ENCODE measurements around the gene TRAF2. TPM values are rescaled to one million over a fixed set of nuclear protein-coding genes. Genes with fewer than 3 reads are reported as not detected.

The TRAF2 gene
- polyA plus RNA-seq, 4 donors = 6.4 to 16.3 (median 13.3) TPM

DNA sequence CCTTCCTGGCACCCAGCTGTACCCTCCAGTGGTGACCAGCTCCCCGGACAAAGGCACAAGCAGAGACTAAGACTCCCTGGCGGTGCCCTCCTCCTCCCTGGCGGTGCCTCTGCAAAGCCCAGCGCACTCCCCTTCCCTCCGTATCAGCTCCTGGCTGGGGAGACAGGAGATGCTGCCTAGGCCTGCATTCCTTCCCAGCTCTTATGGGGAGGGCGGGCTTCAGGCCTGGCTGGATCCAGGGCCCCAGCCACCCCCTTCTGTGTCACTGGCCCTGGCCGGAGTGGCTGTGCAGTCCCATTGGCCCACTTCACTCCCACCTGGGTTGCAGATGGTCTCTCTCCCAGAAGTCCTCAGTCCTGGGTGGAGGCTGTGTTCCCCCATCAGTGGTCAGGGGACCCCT lies 72.2 kb downstream of the TRAF2 start:
- no peak for DNase-seq (ENCODE audit: low read depth in 4 of 4, low spot score in 3 of 4)

DNA sequence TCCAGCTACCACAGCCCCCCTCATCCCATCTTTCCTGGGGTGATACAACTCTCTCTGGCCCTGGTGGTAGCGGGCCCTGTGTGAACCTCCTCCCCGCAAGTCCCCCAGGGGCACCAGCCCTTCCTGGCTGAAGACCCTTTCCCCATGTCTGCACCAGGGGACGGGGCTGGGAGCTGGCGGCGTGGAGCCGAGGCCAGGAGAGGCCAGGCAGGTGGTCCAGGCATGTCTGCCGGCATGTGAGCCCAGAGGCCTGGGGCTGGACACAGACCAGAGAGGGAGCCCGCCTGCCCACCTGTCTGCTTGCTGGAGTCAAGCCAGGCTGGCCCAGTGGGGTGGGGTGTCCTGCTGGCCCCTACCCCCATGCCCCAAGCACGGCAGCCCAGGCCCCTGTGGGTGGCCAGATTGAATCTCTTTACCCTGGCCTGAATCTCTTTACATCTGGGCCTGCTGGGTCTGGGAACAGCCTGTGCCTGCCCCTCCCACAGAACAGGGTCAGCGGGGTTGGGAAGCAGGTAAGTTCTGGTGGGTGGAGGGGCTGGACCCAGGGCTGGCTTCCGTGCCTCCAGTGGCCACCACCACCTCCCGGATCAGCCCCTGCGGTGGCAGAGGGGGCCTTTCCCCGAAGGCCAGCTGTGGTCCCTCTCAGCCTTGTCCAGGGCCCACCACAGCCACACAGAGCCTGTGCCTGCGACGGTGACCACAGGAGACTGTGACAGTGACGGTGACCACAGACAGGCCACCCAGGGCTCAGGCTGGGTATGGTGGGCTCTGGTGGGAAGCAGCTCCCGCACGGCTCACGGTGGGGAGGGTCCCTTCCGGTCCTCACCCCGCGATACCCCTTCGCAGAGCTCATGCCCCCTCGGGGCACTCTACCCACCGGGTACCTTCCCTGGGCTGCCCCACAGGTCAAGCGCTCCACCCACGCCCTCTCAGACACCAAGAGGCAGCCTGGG lies 72.9 kb downstream of the TRAF2 start:
- DNase-seq (ENCODE audit: low read depth in 4 of 4, low spot score in 3 of 4) = no peak

DNA sequence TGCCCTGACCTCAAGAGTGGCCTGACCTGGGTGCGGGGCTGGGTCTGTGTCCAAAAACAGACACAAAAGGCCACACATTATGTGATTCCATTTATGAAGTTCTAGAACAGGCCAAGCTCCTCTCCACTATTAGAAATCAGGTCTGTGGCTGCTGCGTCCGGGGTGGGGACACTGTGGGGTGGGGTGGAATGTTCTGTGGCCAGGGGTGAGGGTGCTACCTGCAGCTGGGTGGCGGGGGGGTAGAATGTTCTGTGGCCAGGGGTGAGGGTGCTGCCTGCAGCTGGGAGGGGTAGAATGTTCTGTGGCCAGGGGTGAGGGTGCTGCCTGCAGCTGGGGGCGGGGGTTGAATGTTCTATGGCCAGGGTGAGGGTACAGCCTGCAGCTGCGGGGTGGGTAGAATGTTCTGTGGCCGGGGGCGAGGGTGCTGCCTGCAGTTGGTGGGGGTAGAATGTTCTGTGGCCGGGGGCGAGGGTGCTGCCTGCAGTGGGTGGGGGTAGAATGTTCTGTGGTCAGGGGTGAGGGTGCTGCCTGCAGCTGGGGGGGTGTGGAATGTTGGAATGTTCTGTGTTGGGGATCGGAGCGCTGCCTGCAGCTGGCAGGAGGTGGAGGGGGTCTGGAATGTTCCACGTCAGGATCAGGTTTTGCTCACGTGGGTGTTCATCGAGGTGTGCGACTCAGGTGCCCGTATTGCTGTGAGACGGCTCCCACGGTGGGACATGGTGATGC lies 74.1 kb downstream of the TRAF2 start:
- DNase-seq (ENCODE audit: low read depth in 4 of 4, low spot score in 3 of 4) = no peak

DNA sequence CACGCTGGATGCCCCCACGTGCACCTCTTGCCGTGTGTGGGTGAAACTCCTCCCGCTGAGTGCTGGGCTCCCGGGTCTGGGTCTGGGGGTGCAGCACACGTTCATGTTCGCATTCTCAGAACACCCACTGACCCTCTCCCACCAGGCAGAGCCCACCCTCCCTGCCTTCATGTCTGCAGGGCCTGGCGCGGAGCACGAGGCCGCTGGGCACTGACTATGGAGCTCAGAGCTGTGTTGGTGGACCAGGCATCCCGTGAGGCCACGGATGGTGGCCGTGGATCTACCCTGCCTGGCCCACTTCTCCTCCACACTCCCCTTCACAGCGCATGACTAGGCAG lies 74.6 kb downstream of the TRAF2 start:
- DNase-seq (ENCODE audit: low read depth in 4 of 4, low spot score in 3 of 4) = no peak

DNA sequence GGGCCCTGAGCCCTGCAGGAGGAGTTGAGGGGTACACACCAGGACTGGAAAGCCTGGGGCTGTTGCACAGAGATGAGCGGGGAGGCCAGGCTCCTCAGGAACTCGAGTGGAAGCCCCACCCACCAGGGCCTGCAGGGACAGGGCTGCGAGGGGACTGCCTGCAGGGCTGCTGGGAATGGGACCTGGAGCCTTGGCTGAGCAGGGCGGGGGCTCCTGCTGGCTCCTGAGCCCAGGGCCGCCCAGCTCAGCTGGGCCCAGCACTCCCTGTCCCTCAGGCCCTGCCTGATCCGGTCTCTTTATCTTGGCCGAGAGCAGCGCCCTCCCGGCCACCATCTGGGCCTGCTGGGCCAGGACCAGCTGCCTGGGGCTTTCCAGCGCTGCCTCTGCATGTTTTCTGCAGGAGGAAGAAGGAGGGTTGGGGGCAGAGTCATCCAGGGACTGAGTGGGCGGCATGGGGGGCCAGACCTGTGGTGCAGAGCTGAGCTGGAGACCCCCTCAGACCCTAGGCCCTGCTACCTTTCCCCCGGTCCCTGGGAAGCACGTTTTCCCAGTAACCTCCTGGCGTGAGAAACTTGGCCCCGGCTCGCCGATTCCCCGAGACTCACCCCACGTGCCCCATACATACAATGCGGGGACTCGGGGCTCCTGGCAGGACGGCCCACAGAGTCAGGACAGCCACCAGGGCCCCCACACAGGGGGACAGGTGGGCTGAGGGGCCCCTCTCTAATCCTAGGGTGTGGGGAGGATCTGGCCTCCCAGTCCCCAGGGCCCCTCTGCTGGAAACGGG lies 75.2 kb downstream of the TRAF2 start:
- no peak for DNase-seq (ENCODE audit: low read depth in 4 of 4, low spot score in 3 of 4)

DNA sequence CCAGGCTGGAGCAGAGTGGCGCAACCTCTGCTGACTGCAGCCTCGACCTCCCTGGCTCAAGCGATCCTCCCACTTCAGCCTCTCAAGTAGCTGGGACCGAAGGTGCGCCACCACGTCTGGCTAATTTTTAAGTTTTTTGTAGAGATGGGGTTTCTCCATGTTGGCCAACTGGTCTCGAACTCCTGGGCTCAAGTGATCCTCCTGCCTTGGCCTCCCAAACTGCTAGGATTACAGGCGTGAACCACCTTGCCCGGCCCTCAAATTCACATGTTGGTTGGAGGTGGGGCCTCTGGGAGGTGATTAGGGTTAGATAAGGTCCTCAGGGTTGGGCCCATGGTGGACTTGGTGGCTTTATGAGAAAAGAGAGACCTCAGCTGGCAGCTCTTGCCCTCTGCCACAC lies 75.8 kb downstream of the TRAF2 start:
- no peak for DNase-seq (ENCODE audit: low read depth in 4 of 4, low spot score in 3 of 4)

GRCh38 chr9:136962701-136963248 lies 76.5 kb downstream of the TRAF2 start:
- DNase-seq (ENCODE audit: low read depth in 4 of 4, low spot score in 3 of 4) = no peak

DNA sequence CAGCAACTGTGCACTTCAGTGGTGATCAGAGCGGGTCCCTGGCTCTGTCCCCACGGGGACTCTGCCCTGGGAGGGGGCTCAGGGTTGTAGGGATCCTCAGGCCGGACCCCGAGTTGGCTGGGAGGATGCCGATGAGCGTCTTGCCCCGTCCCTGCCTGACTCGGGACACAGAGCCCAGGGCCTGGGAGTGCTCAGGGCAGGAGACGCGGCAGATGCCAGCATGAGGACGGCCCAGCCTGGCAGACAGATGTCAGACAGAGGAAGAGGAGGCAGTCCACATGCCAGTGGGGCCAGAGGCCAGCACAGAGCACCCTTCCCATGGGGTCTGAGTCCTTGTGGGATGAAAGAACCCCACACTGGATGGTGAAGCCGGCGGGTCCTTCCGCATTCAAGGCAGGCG lies 77.0 kb downstream of the TRAF2 start:
- DNase-seq (ENCODE audit: low read depth in 4 of 4, low spot score in 3 of 4) = no peak

DNA sequence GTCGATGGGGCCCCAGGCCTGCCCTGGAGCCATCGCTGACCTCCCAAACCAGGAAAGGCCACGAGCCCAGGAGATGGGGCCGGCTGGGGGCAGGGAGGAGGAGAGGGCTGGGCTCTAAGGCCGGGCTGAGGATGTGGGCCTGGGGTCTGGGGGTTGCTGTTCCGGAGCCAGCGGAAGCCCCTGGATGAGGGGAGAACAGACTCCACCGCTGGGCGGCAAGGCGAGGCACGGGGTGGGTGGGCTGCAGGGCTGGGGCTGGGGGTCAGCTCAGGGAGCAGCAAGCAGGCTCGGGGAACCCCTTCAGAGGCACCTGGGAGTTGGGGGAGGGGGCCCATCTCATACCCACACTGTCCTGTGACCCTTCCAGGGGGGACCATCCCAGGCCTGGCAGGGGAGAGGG lies 77.4 kb downstream of the TRAF2 start:
- DNase-seq (ENCODE audit: low read depth in 4 of 4, low spot score in 3 of 4) = no peak

- no peak for DNase-seq (ENCODE audit: low read depth in 4 of 4, low spot score in 3 of 4)
Observed at GRCh38 chr9:136964171-136964689, 77.9 kb downstream of the TRAF2 start.

GRCh38 chr9:136964833-136965422 lies 78.6 kb downstream of the TRAF2 start:
- DNase-seq (ENCODE audit: low read depth in 4 of 4, low spot score in 3 of 4) = no peak

- no peak for DNase-seq (ENCODE audit: low read depth in 4 of 4, low spot score in 3 of 4)
Observed at GRCh38 chr9:136965771-136966484, 79.6 kb downstream of the TRAF2 start.

- no peak for DNase-seq (ENCODE audit: low read depth in 4 of 4, low spot score in 3 of 4)
Observed at GRCh38 chr9:136968333-136969127, 82.2 kb downstream of the TRAF2 start.

- DNase-seq (ENCODE audit: low read depth in 4 of 4, low spot score in 3 of 4) = no peak
Observed at GRCh38 chr9:136969150-136969549, 82.8 kb downstream of the TRAF2 start.

GRCh38 chr9:136969774-136970173 lies 83.5 kb downstream of the TRAF2 start:
- DNase-seq (ENCODE audit: low read depth in 4 of 4, low spot score in 3 of 4) = no peak

DNA sequence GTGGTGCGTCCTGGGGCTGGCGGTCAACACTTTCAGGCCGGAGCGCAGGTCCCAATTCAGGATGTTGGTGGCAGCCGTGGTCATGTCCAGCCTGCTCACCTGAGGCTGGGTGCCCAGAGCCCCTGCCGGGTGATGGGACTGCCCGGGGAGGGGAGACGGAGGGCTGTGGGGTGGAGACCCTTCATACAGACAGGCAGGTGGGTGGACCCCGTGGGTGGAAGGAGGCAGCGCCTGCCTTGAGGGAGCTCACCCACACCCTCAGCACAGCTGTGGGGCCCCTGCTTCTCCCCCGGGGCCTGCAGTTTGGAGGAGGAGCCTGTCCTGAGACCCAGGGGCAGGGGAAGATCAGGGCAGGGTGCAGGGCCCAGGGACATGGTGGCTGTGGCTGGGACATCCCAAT lies 84.0 kb downstream of the TRAF2 start:
- no peak for DNase-seq (ENCODE audit: low read depth in 4 of 4, low spot score in 3 of 4)

DNA sequence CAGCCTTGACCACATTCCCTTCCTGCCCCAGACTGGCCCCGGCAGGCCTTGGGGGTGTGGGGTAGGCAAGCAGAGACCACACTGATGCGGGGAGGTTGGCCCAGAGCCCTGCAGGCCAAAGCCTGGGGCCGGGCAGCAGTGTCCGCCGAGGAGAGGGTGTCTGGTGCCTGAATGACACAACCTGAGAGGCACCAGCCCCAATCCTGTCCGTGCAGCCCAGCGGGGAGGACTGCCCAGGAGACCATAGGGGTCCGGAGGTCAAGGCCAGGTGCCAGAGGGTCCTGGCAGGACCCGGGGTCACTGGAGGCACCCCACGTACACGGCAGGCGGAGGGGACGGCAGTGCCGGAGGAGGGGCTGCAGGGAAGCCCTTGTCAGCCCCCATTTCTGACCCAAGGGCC lies 85.4 kb downstream of the TRAF2 start:
- no peak for DNase-seq (ENCODE audit: low read depth in 4 of 4, low spot score in 3 of 4)

DNA sequence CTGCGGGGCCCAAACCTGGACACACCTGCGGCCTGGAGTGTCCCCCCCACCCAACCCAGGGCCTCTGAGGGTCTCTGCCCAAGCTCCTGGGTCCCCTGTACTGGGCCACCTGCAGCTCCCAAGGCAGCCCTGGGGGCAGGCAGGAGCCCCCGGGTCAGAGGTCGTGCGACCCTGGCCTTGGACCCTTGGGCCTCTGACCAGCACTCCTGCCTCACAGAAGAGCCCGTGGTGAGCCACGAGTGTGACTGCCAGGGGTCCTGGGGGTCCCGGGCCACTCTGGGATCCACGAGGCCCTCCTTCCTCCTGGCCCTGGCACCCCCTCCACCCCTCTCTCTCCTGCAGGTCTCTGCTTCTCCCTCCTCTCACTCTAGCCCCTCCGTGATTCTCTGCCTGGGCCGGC lies 86.0 kb downstream of the TRAF2 start:
- no peak for DNase-seq (ENCODE audit: low read depth in 4 of 4, low spot score in 3 of 4)

GRCh38 chr9:136972743-136973142 lies 86.4 kb downstream of the TRAF2 start:
- DNase-seq (ENCODE audit: low read depth in 4 of 4, low spot score in 3 of 4) = no peak

Measured in left renal pelvis (tissue), 4 donors.